Glomerular visceral epithelial cell (primary cell): ENCODE results near the gene NPM3.
"Not testable (repeated sequence)": the region's sequence is repeated elsewhere in the genome, so short reads cannot be mapped to it uniquely, and the experiment has no call there.

Source experiments
- DNase-seq: peaks from one replicate; pipeline ENCODE4 v3.0.0-alpha.2; 2016; ENCODE audit errors: extremely low spot score

NPM3 gene

DNA sequence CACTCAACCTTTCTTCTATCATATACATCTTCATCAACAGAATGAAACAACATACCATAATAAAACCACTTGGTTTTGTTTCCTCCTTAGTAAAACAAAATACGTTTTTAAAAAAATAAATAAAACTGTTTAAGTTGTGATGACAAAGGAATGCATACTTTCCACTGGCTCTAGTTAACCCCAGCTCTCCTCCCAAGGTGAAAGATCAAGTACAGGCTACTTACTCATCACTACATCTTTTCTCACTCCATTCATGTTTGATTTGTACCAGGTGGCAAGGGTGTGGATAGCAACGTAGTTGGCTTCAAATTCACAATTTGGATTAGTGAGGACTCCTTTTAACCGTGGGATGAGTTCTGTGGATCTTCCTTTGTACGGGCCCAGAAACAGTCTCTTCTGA, 20.3 kb upstream of the NPM3 start:
- DNase-seq: no peak

DNA sequence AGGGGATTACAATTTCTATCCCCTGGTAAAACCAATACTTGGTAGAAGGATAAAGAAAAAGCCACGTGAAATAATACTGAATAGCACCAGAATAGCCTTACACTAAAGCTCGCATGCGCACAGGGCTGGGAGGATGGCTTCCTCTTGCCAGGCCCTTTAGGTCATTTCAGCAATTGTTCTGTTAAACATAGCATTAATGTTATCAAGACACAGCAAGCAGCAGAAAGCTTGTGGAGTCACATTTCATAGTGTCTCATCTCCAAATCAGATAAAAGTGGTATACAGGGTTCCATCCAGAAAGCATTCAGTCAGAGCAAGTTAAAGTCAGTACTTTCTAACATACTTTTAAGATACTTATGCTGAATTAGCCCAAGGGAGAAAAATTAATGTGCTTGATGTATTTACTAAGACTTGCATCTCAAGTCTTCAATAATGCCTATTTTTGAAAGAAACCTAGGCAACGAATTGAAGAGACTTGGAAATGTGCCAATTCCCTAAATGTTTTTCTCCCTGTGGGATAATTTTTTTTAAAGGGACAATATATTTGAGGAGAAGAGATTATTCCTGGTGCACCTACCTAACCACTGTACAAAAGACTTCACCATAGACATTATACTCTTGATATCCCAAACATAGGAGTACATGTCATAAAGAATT, 14.3 kb upstream of the NPM3 start:
- no peak for DNase-seq

DNA sequence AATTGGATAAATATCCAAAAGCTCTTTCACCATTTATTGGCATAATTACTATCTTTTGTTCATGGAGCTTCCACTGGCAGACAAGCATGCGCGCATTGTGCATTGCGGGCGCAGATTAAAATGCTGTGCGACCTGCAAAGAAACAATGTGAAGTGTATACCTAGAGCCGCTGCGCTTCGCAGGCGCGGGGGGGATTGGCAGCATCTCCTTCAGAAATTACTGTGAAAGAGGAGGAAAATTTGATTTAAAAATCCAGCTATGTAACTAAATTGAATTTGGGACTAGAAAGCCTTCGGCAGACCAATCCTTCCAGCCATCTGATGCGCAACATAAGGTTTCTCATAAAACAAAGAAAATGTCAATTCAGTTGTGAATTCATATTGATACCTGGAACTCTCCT, 10.3 kb upstream of the NPM3 start:
- DNase-seq: no peak

DNA sequence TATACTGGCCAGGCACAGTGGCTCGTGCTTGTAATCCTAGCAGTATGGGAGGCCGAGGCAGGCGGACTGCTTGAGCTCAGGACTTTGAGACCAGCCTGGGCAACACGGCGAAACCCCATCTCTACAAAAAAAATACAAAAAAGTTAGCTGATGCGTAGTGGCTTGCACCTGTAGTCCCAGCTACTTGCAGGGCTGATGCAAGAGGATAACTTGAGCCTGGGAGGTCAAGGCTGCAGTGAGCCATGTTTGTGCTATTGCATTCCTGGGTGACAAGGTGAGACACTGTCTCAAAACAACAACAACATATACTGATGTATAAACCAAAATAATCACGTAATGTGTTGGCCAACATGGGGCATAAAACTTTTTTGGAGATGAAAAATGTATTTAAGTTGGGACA, 6.4 kb upstream of the NPM3 start:
- DNase-seq: no peak

DNA sequence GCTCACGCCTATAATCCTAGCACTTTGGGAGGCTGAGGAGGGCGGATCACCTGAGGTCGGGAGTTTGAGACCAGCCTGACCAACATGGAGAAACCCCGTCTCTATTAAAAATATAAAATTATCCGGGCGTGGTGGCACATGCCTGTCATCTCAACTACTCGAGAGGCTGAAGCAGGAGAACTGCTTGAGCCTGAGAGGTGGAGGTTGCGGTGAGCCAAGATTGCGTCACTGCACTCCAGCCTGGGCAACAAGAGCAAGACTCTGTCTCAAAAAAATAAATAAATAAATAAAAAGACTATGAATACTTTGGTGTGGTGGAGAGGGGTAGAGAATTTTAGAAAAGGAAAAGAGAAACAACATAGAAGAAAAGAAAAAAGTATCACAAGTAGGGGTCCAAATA, 6.0 kb upstream of the NPM3 start:
- DNase-seq: not testable (repeated sequence)

DNA sequence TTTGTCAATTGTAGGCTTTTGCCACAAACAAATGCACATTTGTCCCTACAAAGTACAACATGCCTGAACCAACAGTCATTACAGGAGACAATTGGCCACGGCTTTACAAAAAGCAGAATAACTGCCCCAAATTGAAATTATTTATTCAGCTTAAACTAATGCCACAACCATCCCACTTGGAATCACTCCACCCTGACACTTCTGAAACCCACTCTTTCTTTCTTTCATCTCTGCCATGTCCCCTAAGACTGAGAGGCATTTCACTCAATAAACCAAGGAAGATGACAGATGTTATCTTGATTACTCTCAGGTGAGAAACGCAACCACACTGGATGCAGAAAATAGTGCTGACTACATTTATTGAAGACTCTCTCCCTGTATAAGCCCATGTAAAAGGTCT, 2.6 kb upstream of the NPM3 start:
- no peak for DNase-seq

DNA sequence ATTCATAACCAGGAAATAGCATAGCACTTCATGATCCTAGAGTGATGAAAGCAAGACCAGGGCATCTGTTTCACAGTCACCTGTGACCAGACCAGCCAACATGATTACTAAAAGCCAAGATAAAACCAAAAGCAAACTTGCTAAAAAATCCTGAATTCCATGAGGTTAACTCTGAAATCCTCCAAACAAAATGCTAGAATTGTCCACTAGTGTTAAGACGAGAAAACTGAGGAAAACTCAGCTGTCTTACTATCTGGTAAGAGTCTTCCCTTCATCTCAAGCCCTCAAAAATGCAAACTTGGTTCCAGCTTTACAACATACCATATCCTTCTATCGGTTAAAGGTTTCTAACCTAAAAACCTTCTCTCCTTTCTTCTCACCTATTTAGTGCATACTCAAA, 1.3 kb upstream of the NPM3 start:
- no peak for DNase-seq

DNA sequence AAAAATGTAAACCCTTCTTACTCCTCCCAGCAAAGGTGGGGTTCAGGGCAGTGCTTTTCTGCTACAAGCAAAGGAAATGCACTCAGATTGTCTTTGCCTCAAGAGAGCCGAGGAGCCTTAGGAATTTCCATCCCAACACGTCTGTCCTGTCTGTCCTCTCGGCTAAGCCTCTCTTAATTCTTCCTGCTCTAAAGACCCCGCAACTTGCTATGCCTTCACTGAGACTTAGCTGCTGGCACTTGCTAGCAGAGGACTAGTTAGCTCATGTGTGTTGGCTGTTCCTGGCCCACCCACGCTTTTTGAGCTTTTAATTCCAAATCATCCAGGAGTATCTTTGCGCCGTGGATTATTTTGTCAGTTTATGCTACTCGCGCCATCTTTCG, 481 bp upstream of the NPM3 start:
- DNase-seq: no peak

DNA sequence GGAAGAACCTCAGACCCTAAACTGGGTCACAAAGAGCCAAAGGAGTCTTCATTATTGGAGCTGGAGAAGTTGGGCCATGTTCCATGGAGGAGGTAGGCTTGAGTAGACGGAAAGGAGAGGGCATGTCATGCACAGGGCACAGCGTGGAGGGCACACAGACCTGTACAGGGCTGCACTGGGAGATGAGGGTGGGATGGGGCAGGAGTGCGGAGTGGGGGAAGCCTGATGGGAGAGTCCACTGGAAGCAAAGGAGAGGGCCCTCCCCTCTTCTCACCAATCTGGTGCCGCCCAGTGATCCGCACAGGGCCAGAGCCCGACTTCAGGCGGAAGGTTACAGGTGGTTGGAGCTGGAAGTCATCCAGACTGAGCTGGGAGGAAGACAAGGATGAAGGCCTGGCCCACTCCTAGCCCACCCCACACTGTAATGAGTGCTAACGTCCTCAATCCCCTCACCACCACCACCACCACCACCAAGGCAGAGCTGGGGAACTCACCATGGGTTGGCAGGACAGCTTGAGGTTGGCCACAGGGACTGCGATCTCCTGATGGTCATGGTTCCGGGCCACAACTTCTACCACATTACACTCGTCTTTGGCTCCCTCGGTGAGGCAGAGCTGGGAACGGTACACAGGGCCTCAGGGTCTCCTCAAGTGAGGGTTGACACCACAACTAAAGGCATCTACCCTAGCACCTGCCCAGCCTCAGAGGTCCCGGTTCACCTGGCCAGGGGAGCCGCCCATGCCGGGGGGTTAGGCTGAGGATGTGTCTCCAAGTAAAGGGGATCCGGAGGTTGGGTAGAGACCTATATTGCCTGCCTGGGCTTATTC, 1.0 kb downstream of the NPM3 start:
- no peak for DNase-seq

DNA sequence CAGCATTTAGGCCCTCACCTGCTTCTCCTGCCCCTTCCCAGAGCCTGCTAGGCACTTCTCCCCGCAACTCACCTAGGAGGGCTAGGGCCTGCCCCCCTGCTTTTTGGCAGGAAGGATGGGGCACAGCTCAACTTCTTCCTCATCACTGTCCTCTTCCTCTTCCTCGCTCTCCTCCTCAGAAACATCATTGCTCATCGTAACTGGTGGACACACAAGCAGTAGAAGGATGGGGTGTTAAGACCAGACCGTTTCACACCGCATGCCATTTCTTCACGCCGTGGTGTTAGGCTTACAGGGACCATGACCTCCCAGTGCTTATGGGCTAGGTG, 1.6 kb downstream of the NPM3 start:
- no peak for DNase-seq

DNA sequence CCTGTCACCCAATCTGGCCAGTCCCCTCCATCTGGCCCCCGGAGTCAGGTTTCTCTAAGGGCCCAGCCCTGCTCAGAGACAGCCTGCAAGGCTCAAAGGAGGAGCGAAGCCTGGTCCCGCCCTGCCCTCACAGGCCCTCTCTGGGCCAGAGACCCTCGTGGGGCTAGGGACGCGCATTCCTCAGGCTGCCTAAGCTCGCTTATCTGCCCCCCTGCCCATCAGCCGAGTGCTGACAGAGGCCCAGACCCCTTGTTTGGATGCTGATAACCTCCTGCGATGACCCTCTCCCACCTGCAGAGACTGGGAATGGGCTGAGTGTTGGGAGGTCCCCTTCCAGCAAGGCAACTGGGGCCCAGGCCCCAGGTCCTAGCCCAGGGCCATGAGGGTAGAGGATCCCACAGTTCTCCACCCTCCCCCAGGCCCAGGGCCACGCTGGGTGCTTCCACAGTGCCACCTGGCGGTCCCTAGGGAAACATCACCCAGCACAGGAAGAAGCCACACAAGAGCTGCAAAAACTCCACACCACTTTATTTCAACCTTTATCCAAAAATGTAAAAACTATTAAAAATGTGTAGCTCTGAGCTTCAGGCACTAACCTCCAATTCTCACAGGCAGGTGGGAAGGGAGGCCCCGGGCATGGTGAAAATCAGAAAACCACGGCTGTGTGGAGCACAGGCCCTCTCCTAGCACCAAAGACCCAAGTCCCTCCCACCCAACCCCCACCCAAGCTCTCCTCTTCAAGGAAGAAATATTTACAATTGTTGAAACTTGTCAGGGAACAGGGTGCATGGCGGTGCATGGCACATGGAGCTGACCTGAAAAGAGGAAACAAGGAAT, 2.2 kb downstream of the NPM3 start:
- peak; percentile 72 for DNase-seq

DNA sequence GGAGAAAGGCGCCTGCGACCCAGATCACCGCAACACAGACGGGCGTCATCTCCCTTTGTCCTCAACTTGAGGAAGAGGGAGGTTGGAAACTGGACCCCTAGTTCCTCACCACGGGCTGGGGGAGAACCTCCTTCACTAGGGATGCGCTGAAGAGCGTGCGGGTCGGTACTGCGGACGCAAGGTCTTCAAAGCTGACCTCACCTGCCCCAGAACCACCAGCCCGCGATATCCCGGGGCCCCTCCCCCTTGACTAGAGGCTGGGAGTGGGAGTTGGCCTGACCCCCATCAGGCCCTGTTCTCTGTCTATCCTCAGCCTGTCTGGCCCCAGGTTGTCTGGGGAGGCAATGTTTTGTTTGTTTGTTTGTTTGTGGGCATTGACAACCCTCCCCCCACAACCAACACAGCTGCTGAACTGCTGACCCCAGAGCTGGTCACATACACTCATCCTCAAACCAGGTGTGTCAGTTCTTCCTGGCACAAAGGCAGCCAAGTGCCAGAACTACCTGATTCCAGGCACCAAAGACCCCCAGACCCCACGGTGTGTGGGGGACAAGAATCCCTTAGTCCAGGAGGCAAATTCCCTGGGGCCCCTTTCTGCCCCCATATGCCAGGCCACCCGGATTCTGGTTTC, 2.9 kb downstream of the NPM3 start:
- DNase-seq: no peak

DNA sequence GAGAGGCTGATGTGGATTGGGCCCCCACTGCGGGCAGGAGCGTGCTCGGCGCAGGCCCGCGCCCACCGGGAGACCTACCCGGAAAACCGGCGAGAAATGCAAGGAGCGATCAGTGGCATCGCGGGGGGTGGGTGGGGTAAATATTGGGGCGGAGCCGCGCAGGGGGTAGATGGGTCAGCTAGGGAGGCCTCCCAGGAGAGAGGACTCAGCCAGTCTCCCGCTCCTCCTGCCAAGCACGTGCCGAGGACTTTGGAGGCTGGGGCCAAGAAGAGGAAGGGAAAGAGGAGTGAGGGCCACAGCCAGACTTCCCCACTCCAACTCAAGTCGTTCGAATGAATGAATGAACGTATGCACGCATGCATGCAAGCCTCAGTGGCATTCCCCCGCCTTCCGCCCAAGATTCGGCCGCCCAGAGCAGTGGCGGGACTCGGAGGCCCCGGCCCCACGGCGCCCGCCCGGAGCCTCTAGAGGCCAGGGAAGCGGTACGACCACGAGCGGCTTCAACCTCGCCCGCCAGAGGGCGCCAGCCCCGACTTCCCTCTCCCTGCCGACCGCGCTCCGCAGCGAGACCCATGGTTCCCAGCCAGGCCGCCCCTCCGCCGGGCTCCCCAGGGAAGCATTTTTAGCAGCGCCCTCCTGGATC, 3.6 kb downstream of the NPM3 start:
- no peak for DNase-seq

DNA sequence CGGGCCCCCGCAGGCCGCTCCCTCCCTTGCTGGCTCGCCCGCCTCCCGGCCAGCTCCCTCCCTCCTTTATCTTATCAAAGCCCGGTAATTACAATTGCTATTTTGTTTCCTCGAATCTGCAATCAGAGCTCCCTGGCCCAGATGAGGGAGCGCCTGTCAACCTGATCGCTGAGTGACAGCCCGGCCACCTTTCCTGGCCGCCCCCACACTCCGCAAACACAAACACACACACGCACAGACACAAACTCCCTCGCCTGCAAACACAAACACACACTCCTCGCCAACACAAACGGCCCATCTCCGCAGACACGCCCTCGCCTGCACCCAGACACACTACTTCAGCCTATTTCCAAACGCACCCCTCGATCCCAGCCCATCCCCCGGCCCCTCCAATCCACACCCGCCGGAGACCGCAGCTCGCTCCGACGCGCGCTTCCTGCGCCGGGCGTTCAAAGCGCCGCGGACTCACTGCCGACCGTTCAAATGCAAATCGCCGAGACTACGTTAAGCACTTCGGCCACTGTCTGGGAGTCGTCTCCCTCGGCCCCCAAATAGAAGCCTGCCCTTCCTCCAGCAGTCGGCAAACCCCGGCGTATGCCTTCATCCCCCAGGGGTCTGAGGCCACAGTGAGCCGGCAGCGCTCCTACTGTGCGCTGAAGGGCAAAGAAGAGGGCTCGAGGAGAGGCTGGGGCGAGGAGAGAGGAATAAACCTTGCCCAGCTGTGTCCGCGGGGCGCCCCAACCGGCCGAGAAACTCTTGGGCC, 4.3 kb downstream of the NPM3 start:
- DNase-seq: no peak

DNA sequence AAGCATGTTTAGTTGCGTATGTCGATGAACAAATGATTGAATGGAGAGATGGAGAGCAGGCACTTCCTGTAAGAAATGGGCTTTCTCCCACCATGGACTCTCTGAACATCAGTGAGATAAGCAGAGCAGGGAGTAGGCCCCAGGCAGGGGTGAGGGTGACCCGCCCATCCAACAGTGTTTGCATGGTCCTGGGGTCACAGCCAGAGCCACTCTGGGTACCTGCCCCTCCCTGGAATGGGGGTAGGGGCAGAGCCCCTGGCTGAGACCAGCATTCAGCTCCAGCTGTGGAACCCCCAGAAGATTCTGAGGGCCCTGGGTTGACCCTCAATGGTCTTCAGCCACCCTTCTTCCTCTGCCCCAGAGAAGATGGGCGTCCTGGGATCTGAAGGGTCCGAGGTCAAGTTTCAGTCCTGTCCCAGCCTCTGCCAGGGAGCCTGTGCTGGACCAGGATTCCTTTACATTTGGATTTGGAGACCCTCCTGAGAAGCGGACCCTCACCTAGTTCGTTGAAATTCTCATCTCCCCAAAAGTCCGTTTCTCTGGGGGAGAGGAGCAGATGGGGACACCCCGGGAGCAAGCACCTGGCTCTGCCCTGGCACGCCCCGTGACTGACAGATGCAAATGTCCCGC, 5.0 kb downstream of the NPM3 start:
- no peak for DNase-seq

DNA sequence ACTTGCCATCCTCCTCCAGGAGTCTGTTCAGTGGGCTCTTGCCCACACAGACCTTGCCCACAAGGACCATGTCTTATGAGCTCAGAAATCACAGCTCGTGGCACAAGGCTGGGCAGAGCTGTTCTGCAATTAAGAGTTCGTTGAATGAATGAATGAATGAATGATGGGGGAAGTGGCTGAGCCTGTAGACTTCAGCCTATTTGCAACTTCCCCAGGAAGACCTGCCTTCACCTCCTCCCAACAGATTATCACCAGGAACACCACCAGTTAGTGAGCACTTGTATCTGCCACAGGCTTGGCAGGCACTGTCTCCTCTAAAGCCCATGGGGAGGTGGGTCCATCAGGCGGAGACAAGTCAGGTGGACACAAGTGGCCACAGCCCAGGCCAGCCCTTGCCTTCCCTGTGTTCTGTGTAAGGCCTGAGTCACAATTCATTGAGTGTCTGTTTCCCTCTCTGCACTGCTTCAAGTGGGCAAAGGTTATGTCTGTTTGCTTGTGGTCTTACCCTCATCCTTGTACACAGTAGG, 5.6 kb downstream of the NPM3 start:
- no peak for DNase-seq

DNA sequence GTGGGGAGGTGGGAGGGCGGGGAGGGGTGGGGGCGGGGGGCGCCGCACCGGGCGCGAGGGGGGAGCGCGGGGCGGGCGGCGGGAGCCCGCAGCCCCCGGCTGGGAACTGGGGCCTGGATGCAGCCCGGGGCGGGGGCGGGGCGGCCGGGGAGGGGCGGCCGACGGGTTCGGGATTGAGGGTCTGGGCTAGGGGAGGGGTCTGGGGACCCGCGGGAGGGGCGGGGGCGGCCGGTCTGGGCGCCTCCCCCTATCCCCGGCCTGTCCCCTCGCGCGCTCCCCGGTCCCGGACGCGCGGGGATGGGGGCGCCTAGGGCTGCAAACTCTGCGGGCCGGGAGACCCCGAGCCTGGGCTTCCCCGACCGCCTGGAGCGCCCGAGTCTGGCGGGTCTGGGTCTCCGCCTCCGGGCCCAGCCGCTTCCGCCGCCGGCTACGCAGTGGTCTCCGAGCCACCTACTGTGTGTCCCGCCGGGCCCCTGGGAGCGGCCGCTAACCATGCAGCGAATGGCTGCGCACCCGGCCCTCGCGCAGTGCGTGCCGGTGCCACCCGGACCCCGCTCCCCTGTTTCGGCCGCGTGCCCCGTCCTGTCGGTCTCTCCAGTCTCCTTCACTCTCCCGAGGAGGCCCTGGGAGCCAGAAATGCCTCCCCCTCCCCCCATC, 7.0 kb downstream of the NPM3 start:
- no peak for DNase-seq

DNA sequence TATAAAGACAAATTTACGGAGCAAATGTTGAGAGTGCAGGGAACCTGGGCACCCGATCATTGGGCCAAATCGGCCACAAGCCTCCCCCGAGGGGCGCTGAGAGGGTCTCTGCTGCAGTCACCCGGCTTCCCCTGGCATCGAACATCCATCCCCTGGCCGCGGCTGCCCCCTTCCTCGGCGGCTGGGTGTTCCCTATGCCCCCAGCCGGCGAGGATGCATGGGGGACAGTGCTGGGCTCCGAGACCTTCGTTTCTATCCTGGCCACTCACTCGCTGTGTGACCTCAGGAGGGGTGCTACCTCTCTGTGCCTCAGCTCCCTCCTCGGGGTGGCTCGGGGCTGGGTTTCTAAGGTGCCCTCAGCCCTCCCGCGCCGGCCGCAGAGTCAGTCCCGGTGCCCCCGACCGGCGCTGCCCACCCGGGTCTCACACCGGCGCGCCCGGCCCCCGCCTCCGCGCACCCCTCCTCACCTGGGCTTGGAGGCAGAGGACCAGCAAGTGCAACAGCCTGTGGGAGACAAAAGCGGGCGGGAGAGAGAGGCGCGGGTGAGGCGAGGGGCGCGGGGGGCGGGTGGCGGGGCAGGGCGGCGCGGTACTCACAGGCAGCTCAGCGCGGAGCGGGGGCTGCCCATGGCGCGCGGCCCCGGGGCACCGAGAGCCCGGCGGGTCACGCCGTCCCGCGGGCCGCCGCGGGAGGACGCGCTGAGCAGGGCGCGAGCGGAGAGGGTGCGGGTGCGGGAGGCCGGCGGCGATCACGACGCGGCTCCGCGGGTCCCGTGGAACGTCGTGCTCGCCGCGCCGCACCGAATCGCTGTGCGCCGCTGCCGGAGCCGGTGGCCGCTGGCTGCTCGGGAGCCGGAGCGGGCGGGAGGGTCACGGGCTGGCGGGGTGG, 7.7 kb downstream of the NPM3 start, which contains the start of gene FGF8:
Gene FGF8 (minus strand): TSS at position 842 of the 888 bp plus-strand sequence. CDS start 214 bp downstream, at position 628.
- DNase-seq: no peak
